Dedifferentiated amniotic fluid mesenchymal stem cell (primary cell): ENCODE data around the gene LEPROT.

ENCODE experiments used
- DNase-seq: peaks from one replicate; pipeline ENCODE4 v3.0.0-alpha.2; 2016; ENCODE audit errors: extremely low spot score

LEPROT gene

GRCh38 chr1:65477414-65478378 is 57.2 kb downstream of the LEPROT start:
- DNase-seq, result no peak

GRCh38 chr1:65478379-65479026 is 58.0 kb downstream of the LEPROT start:
- DNase-seq, result peak; percentile 71

- DNase-seq, result no peak
Observed at GRCh38 chr1:65479554-65480204, 59.2 kb downstream of the LEPROT start.

GRCh38 chr1:65480684-65481405 is 60.4 kb downstream of the LEPROT start:
- DNase-seq, result no peak

GRCh38 chr1:65483993-65484754 is 63.7 kb downstream of the LEPROT start:
- DNase-seq, result no peak
